H1 (cell line): ENCODE results near the gene HJURP. TPM values are rescaled to one million over a fixed set of nuclear protein-coding genes. Genes with fewer than 3 reads are reported as not detected.

Experiments used
- CTCF ChIA-PET: fragments of 300-600 bp; sonication (Branson Sonifier 250); formaldehyde crosslinking; loops from one replicate; lab custom pipeline; 2021; ENCODE audit not compliant: partially characterized antibody; lab: Charles Lee
- POLR2A ChIA-PET: fragments of 300-600 bp; sonication (Branson Sonifier 250); formaldehyde crosslinking; loops from one replicate; lab custom pipeline; 2021; ENCODE audit warnings: inconsistent platforms; ENCODE audit not compliant: partially characterized antibody; lab: Charles Lee
- DNase-seq, 2 experiments: peaks; one replicate each; pipeline versions ENCODE4 v3.0.0 to v3.0.0-alpha.2; 2010 to 2022; ENCODE audit warnings: low spot score in 2 of 2, low read depth in 1 of 2, mixed read lengths in 1 of 2
- FAIRE-seq: peaks from 2 replicates; lab custom pipeline; 2011; peaks lifted over from hg19 to GRCh38; lab: Jason Lieb, UNC
- H2AFZ ChIP-seq: 2 replicates; pipeline ENCODE4 v1.8.1; 2012; ENCODE audit warnings: low read length, inconsistent platforms
- H2AK5ac ChIP-seq: 2 replicates; pipeline ENCODE4 v1.6.1; 2013; ENCODE audit warnings: low read depth, low read length
- H2BK120ac ChIP-seq: replicated peaks from 2 replicates; pipeline ENCODE3; 2013; ENCODE audit warnings: low read depth, low read length, inconsistent platforms
- H2BK12ac ChIP-seq: 2 replicates; pipeline ENCODE4 v1.6.1; 2013; ENCODE audit warnings: low read depth, low read length
- H2BK15ac ChIP-seq: 2 replicates; pipeline ENCODE4 v1.6.1; 2013; ENCODE audit warnings: low read length
- H2BK20ac ChIP-seq: 2 replicates; pipeline ENCODE4 v1.6.1; 2013; ENCODE audit warnings: low read length
- H2BK5ac ChIP-seq: 2 replicates; pipeline ENCODE4 v1.6.1; 2013; ENCODE audit warnings: low read depth, low read length
- H3K14ac ChIP-seq: 2 replicates; pipeline ENCODE4 v1.6.1; 2013; ENCODE audit warnings: inconsistent platforms; ENCODE audit not compliant: insufficient read length
- H3K18ac ChIP-seq: 2 replicates; pipeline ENCODE4 v1.6.1; 2013; ENCODE audit warnings: low read length; ENCODE audit errors: extremely low read depth
- H3K23ac ChIP-seq: 2 replicates; pipeline ENCODE4 v1.6.1; 2013; ENCODE audit warnings: inconsistent platforms; ENCODE audit not compliant: insufficient read length
- H3K23me2 ChIP-seq: 2 replicates; pipeline ENCODE4 v1.6.1; 2013; ENCODE audit warnings: low read depth, low read length
- H3K27ac ChIP-seq: 2 replicates; pipeline ENCODE4 v1.6.1; 2011; ENCODE audit warnings: low read depth, low read length, inconsistent platforms
- H3K27me3 ChIP-seq, 4 experiments: replicated peaks in 1 of 4; 1 replicate in 1 of 4; 2 replicates in 3 of 4; pipeline versions ENCODE4 v1.6.1 to v1.8.1; 2011 to 2013; ENCODE audit warnings: low read length in 3 of 4, mild to moderate bottlenecking in 3 of 4, inconsistent platforms in 2 of 4, mixed read lengths in 2 of 4, moderate library complexity in 1 of 4; ENCODE audit not compliant: control insufficient read depth in 3 of 4, insufficient read depth in 3 of 4; ENCODE audit errors: extremely low read depth in 1 of 4
- H3K36me3 ChIP-seq, 4 experiments: 2 replicates each; pipeline versions ENCODE4 v1.6.1 to v1.8.1; 2011 to 2013; ENCODE audit warnings: mild to moderate bottlenecking in 4 of 4, low read length in 3 of 4, moderate library complexity in 2 of 4, control low read depth in 1 of 4, inconsistent platforms in 1 of 4; ENCODE audit not compliant: insufficient read depth in 4 of 4, control insufficient read depth in 2 of 4
- H3K4ac ChIP-seq: replicated peaks from 2 replicates; pipeline ENCODE3; 2013; ENCODE audit warnings: low read length, low read depth, mixed read lengths, inconsistent platforms; ENCODE audit not compliant: insufficient read length
- H3K4me1 ChIP-seq, 4 experiments: replicated peaks in 1 of 4; 1 replicate in 1 of 4; 2 replicates in 3 of 4; pipeline versions ENCODE4 v1.6.1 to v1.8.1; 2011 to 2013; ENCODE audit warnings: low read length in 3 of 4, inconsistent platforms in 2 of 4, mixed read lengths in 1 of 4; ENCODE audit not compliant: insufficient read depth in 4 of 4, control insufficient read depth in 3 of 4
- H3K4me2 ChIP-seq, 2 experiments: 2 replicates each; pipeline versions ENCODE4 v1.6.1 to v1.8.1; 2011 to 2013; ENCODE audit warnings: low read depth in 2 of 2, low read length in 2 of 2, control low read depth in 1 of 2, inconsistent platforms in 1 of 2, mild to moderate bottlenecking in 1 of 2; ENCODE audit not compliant: insufficient read depth in 1 of 2
- H3K4me3 ChIP-seq, 4 experiments: fragments of 200-600, 300-600 bp in 1 of 4; sonication (generic), shearing (Covaris generic), sonication (Bioruptor Twin) in 1 of 4; 2 replicates each; pipeline versions ENCODE4 v1.5.1 to v1.8.1; 2011 to 2016; ENCODE audit warnings: low read length in 4 of 4, low read depth in 3 of 4, control low read depth in 2 of 4, inconsistent platforms in 2 of 4, mild to moderate bottlenecking in 2 of 4, mixed read lengths in 1 of 4, moderate library complexity in 1 of 4; ENCODE audit not compliant: insufficient read depth in 2 of 4; ENCODE audit errors: extremely low read depth in 1 of 4
- H3K56ac ChIP-seq: replicated peaks from 2 replicates; pipeline ENCODE3; 2013; ENCODE audit warnings: low read depth, mild to moderate bottlenecking, mixed read lengths, low read length, inconsistent platforms; ENCODE audit not compliant: insufficient read length
- H3K79me1 ChIP-seq: 2 replicates; pipeline ENCODE4 v1.6.1; 2013; ENCODE audit warnings: low read depth, low read length, control low read depth
- H3K79me2 ChIP-seq, 2 experiments: 2 replicates each; pipeline versions ENCODE4 v1.6.1 to v1.8.1; 2012 to 2013; ENCODE audit warnings: low read length in 2 of 2, mild to moderate bottlenecking in 2 of 2, inconsistent platforms in 1 of 2; ENCODE audit not compliant: insufficient read depth in 2 of 2, control insufficient read depth in 1 of 2
- H3K9ac ChIP-seq, 4 experiments: replicated peaks in 1 of 4; 1 replicate in 1 of 4; 2 replicates in 3 of 4; pipeline versions ENCODE4 v1.6.1 to v1.8.1; 2011 to 2013; ENCODE audit warnings: low read depth in 3 of 4, low read length in 3 of 4, control low read depth in 2 of 4, mild to moderate bottlenecking in 2 of 4, moderate library complexity in 2 of 4, inconsistent platforms in 1 of 4; ENCODE audit errors: extremely low read depth in 1 of 4
- H3K9me3 ChIP-seq, 2 experiments: 2 replicates each; pipeline versions ENCODE4 v1.6.1 to v1.8.1; 2012 to 2013; ENCODE audit warnings: mild to moderate bottlenecking in 2 of 2, moderate library complexity in 2 of 2, control low read depth in 1 of 2, inconsistent platforms in 1 of 2, low read depth in 1 of 2, low read length in 1 of 2, mixed read lengths in 1 of 2; ENCODE audit not compliant: insufficient read depth in 2 of 2
- H4K20me1 ChIP-seq, 2 experiments: replicated peaks in 1 of 2; 2 replicates each; pipeline versions ENCODE3 to v1.8.1; 2011 to 2013; ENCODE audit warnings: inconsistent platforms in 2 of 2, low read length in 2 of 2, mild to moderate bottlenecking in 1 of 2; ENCODE audit not compliant: insufficient read depth in 2 of 2, control insufficient read depth in 1 of 2
- H4K5ac ChIP-seq: 2 replicates; pipeline ENCODE4 v1.6.1; 2013; ENCODE audit warnings: low read length, low read depth, mixed read lengths, inconsistent platforms; ENCODE audit not compliant: insufficient read length
- H4K8ac ChIP-seq: 2 replicates; pipeline ENCODE4 v1.8.0; 2013; ENCODE audit warnings: mild to moderate bottlenecking, moderate library complexity, low read length, inconsistent platforms; ENCODE audit not compliant: insufficient read depth; ENCODE audit errors: extremely low read depth
- H4K91ac ChIP-seq: replicated peaks from 2 replicates; pipeline ENCODE3; 2013; ENCODE audit warnings: low read length, mixed read lengths, inconsistent platforms; ENCODE audit not compliant: insufficient read length
- ATF3 ChIP-seq: IDR thresholded peaks from 2 replicates; pipeline ENCODE4 v1.6.1; 2011; ENCODE audit warnings: low read depth, mild to moderate bottlenecking, low read length; ENCODE audit not compliant: insufficient read depth
- SIX5 ChIP-seq: IDR thresholded peaks from 2 replicates; pipeline ENCODE4 v1.6.1; 2011; ENCODE audit warnings: mild to moderate bottlenecking, low read depth, low read length
- USF2 ChIP-seq: IDR thresholded peaks from 2 replicates; pipeline ENCODE4 v1.6.1; 2011; ENCODE audit warnings: low read length, improper control_type of control experiment
- WGBS, 2 experiments: shearing (Covaris generic) in 1 of 2; methylation state at CpG; one replicate each; pipeline versions ENCODE4 v1.1.6 to v1.1.7; 2013 to 2015; ENCODE audit warnings: low lambda C conversion rate in 2 of 2, mixed read lengths in 2 of 2, inconsistent platforms in 1 of 2, low coverage in 1 of 2, missing lambda C conversion rate in 1 of 2; ENCODE audit not compliant: insufficient replicate concordance in 2 of 2, insufficient coverage in 1 of 2, insufficient read length in 1 of 2; ENCODE audit errors: extremely low coverage in 1 of 2, missing lambda C conversion rate in 1 of 2; 5-methylcytosine and 5-hydroxymethylcytosine counted together
- polyA plus RNA-seq, 7 experiments: library from polyadenylated mRNA; depleted of rRNA in 3 of 7; stranded (reverse) in 5 of 7; unstranded in 2 of 7; fragments of >200 nt in 5 of 7; fragments of 200-250 nt in 2 of 7; gene quantifications; 1 replicate in 5 of 7; 2 replicates in 1 of 7; 4 replicates in 1 of 7; pipeline versions ENCODE4 v1.2.1 to v1.2.3, GENCODE V29; 2011 to 2013; ENCODE audit warnings: missing spikeins in 2 of 7, mixed read lengths in 2 of 7
- total RNA-seq: library from RNA; stranded (reverse); fragmentation: NEBNext Ultra II Directional; extraction: Animal tissue kit (Norgen Biotek cat#: 25700); gene quantifications from 2 replicates; pipeline ENCODE4 v1.2.1, GENCODE V29; 2021

HJURP gene
- total and polyA plus RNA-seq, 2 of the 8 experiments (the other 6 are each of a cell fraction or from before 2014, with no cell fraction given): 49.3 to 60.5 TPM

- H3K56ac ChIP-seq: no peak overlapping the region
- H3K23ac ChIP-seq: no peak overlapping the region
- H2AFZ ChIP-seq: no peak overlapping the region
- H3K79me2 ChIP-seq: no peaks in the 10 kb centered on the region
- H3K27me3 ChIP-seq: no peaks in the 10 kb centered on the region
- H3K4me2 ChIP-seq: no peak overlapping the region
- 92% methylated on average over 2 of the region's 2 CpGs; no CpG with 5 or more reads in 1 of the 2 experiments for WGBS, 2 experiments
- H3K4ac ChIP-seq: no peak overlapping the region
- no peak overlapping the region for H2BK5ac ChIP-seq
- no peak overlapping the region for H3K9ac ChIP-seq
- H2BK12ac ChIP-seq: no peak overlapping the region
- no peak overlapping the region for H2BK20ac ChIP-seq
- no peak overlapping the region for H3K18ac ChIP-seq
- no peaks in the 10 kb centered on the region for H3K9me3 ChIP-seq
- H3K79me1 ChIP-seq: no peaks in the 10 kb centered on the region
- peak; percentile 42 for FAIRE-seq
- H4K8ac ChIP-seq: no peak overlapping the region
- H4K5ac ChIP-seq: no peak overlapping the region
- no peaks in the 10 kb centered on the region for H3K4me1 ChIP-seq
- DNase-seq: no peak
- H3K23me2 ChIP-seq: no peaks in the 10 kb centered on the region
- H4K91ac ChIP-seq: no peak overlapping the region
- H3K14ac ChIP-seq: no peak overlapping the region
- ChIA-PET POLR2A (no interaction called here), CTCF (no interaction called here)
- H2BK120ac ChIP-seq: no peak overlapping the region
- H3K27ac ChIP-seq: no peak overlapping the region
- no peaks in the 10 kb centered on the region for H3K36me3 ChIP-seq
- H2BK15ac ChIP-seq: no peak overlapping the region
- H4K20me1 ChIP-seq: no peaks in the 10 kb centered on the region
- no peak overlapping the region for H2AK5ac ChIP-seq
- H3K4me3 ChIP-seq: no peak overlapping the region
- TF ChIP-seq ATF3: no peak
- peak; percentile 80 for TF ChIP-seq USF2
- peak; percentile 46; the same call in 1 of the 2 replicates for TF ChIP-seq SIX5
These were observed 40.1 kb downstream of the HJURP start for GRCh38 chr2:233814056-233814835.
